ENCODE results near the gene PCDH15.

GRCh38 chr10:54434782-54435181 is 366.2 kb downstream of the PCDH15 start:
- no peak for TF ChIP-seq CTCF (IDR thresholded peaks at IDR 0.05; ENCODE audit: insufficient read depth, low read length, poor library complexity, severe bottlenecking)
- TF ChIP-seq EZH2phosphoT487 (conservative IDR thresholded peaks at IDR 0.05; ENCODE audit: low read length): no peak
